Fibroblast of skin of abdomen (primary cell): ENCODE measurements around the gene GLI2.
A peak's percentile ranks its signal among the peaks of the same experiment; 100 is the strongest.

Source experiments
- DNase-seq: peaks from one replicate; pipeline ENCODE4 v3.0.0-alpha.2; 2013

Gene GLI2

DNA sequence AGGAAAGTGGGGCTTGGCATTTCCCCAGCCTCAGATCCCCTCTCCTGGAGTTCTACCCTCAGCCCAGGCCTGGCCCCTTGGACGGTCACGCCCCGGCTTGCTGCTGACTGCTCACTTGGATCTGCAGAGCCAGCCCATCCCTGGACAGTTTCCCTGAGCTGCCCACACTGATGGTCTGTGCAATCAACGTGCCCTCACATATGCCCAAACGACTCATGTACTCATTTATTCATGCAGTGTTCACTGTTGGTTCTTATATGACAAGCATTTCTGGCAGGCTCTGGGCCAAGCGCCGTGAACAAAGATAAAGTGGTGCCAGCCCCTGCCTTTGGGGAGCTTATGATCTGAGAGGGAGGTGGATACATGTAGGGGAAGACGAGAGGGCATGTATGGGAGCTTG is 20.3 kb upstream of the GLI2 start:
- DNase-seq: no peak

- no peak for DNase-seq
These were observed 19.7 kb upstream of the GLI2 start for GRCh38 chr2:120715941-120716340.

DNA sequence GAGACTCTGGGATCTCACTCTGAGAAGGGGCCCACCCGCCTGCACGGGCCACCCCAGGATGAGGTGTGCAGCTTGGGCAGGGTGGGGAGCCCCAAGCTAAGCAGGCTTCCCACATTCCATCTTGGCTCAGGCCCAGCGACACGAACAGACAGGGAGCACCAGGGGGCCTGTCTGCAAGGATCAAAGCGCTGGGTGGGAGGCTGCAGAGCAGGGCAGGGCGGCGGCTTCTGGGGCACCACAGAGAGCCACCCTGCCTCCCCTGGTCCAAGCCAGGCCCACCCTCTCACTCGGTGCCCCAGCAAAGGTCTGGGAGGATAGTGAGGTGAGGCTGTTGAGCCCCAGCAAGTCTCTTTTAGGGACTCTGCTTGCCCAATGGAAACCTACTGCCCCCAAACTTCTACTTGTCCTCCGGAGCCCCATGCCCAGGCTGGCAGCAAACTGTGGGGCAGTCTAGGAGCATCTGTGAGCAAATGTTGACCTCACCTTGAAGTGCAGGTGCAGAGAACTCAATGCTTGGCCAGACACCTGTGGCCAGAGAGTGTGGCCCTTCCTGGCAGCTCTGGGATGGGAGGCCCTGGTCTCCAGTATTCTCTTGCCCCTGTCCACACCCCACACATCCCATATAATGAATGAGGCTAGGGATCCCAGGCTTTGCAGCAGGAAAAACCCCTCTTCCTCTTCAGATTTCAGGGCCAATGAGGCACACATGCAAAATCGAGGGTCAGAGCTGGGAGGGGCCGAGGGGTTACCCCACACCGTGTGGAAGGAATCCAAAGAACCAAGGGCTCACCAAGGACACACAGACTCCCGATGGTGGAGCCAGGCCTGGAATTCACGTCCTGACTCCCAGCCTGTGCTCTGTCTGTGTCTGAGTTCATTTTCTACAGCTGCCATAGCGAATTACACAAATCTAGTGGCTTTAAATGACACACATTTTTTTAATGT is 18.8 kb upstream of the GLI2 start:
- no peak for DNase-seq

DNA sequence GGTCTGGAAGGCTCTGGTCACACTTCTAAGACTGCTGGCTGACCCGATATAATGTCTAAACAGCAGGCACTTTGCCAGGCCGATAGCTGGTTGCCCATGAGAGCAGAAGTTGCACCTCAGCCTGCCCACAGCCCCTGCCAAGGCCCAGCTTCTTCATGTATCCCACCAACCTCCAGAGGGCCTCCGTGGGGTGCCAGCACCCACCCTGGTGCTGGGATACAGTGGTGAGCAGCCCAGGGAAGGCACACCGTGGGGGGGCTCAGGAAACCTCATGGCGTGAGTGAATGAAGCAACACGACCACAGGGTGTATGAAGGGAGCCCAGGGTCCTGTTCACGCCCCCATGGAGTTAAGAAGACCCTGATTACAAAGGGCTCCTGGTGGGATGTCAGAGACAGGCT is 16.2 kb upstream of the GLI2 start:
- DNase-seq: no peak

DNA sequence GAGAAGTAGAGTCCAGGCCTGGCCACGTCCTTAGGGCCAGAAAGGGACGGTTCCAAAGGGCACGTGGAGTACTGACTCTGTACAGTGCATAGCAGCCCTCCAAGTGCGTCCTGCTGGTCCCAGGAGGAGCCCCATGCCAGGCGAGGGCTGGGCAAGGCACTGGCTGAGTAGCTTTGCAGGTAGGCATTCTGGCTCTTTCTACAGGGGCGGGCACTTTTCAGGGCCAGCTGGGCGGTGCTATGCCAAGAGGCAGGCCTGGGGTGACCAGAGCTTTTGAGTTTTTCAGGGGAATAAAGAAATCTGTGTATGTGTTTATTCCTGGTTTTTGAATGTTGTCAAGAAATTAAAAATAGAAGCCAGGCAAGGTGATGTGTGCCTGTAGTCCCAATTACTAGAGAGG is 15.4 kb upstream of the GLI2 start:
- no peak for DNase-seq

DNA sequence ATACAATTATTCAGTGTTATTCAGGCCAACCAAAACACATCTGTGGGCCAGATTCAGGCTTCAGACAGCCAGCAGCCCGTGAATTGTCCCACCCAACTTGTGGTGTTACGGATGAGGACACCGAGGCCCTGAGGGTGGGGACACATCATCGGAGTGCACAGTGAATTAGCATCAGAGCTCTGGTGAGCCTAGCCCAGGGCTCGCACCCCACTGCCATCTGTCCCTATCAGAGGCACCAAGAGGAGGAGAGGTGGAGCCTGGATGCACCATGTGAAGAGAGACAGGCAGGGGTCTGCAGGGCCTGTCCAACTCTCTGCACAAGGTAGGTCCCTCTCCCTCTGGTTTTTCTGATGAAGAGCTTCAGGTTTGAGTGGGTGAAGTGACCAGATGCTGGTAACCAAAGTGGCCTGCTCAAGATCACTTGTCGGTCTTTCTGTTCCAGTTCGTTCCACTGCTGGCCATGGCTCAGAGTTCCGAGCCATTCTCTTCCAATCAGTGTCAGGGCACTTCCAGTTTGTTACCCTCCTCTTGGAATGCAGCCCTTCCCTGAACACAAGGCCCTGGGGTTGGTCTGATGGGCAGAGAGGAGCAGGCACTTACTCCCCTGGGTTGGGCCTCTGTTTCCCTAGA is 14.8 kb upstream of the GLI2 start:
- DNase-seq: no peak

DNA sequence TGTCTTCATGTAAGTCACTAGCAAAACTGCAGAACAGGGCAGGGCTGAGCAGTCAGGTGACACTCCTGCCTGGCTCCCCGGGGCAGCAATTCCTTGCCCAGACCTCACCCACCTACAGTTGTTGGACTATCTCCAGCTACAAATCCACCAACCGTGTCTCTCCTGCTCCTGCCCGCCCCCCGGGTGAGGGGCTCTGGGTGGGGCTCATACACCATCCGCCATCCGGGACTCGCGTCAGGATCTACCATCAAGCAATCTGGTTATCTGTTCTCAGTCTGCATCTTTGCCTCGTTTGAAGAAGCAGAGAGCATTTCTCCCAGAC is 13.5 kb upstream of the GLI2 start:
- no peak for DNase-seq

GRCh38 chr2:120722568-120723421 is 12.9 kb upstream of the GLI2 start:
- DNase-seq: peak; percentile 69

DNA sequence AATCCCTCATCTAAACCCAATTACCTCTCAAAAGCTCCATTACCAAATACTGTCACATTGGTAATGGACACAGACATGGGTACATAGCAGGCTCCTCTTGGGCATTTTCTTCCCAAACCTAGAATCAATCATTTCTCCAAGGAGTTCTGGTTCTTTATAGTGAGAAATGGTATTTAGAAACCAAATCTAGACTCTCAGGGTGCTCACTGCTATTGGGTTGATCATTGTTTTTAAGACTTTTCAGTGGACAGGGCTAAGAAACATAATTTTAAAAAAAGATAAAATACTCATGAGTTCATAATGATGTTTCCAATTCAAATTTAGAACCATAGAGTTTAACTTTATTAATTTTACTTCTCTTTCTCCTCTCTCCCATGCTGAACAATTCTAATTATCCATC is 9.4 kb upstream of the GLI2 start:
- DNase-seq: no peak

DNA sequence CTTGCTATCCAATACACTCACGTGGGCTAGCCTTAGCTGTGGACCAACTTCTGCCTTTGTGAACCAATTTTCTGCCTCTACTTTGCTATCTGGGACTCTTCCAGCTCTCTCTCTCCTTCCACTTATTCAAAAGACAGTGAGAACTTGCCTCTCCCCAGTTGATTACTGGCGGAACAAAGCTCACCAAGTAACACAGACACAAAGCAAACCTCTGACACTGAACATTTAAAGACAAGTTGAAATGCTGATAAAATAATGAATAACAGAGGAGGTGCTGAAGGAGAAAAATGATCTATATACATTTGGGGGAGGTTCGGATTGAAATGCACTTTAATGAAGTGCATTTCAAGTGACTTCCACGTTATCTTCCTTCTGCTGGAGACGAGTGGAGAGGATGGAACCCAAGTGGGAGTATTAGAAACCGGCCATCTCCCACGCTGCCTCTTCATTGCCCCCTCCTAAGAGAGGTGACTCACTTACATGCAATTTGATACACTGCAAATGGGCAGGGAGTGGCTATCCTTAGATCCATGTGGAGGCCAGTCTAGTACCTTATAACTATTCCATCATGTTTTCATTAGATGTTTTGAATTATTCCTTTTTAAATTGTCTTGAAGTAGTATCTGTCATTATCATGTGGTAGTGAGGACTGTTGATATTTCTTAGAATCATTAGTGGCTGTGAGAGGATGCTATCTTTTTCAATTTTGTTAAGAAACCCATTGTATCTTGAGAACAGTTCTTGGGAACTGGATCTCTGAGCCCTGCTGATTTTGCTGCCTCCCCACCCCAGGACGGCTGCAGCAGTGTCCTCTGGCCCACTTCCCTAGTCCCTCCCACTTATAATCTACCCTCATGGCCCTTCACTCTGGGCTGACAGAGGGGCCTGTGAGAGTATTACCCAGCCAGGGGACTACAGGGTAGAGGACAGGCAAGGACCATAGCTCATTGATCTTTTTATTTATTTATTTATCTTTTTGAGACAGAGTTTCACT is 6.0 kb upstream of the GLI2 start:
- DNase-seq: peak; percentile 87

DNA sequence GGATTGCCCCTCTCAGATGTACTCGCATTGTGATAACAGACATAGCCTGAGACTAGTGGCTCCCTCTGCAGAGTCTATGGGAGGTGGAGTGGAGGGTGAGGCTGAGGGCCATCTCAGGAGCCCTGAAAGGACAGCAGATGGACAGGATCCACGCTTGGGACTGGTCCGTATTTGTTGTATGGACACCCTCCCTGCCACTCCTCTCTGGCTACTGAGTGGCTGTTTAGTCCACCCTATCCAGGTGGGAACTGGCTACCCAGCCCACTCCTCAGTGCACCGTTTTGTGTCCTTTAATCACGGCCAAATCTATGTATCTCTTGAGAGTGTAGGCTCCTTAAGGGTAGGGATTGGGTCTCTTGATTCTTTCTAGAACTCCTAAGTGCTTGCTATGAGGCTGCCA is 4.5 kb upstream of the GLI2 start:
- DNase-seq: no peak

- no peak for DNase-seq
These were observed 3.0 kb upstream of the GLI2 start for GRCh38 chr2:120732506-120733237.

DNA sequence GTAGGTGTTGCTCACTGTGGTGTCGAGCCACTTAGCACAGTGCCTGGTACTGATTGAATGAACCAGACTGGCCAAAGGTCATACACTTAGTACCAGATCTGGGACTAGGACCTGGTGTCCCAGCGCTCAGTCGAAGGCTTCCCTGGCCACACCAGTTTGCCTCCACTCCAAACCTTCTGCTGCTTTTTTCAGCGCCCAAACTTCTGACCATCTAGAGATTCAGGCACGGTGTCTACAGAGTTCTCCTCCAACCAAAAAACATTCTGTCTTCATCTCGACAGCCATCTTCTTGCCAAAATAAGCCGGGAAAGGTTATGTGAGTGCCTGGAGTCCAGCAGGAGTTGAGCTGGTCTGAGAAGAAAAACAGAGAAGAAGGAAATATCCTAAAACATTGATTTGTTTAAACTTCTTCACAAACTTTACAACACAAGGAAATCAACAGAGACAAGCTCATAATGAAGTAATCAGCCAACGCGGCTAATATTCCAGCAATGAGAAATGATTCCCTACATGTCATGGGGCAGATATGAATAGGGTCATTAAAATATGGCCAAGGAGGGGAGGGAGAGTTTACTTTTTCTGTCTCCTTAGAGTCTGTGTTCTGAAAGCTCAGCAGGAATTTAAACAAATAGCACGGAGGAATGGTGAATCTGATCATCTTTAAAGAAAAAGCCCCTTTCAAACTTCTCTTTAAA is 2.3 kb upstream of the GLI2 start:
- no peak for DNase-seq

DNA sequence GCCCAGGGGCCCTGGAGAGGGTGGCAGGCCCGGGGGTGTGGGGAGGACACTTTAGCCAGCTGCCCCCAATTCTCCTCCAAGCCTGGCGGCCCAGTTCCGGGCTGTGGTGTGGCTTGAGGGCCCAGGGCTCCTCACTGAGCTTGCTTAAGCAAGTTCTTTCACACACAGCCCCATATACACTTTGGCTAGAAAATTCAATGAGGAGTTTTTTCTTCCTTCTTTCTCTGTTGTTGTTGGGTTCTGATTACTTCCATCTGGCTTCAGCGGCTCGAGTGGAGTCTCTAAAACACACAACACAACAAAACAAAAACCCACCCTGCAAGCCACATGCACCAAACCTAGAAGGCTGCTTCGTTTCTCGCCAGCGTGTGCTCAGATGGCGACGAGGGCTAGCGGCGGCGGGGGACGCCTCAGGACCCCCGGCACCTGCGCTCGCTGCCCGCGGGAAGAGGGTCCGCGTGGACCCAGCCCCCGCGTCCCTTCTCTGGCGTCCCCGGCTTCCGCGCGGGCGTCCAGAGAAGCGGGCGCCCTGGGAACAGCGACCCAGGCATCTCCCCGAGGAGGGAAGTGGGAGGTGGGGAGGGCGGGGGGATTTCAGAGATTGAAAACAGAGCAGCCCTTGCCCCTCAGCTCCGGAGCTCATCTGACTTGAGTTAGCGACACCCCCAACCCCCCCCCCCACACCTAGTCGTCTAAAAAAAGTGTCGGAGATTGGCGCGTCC is 577 bp upstream of the GLI2 start:
- peak; percentile 37 for DNase-seq

DNA sequence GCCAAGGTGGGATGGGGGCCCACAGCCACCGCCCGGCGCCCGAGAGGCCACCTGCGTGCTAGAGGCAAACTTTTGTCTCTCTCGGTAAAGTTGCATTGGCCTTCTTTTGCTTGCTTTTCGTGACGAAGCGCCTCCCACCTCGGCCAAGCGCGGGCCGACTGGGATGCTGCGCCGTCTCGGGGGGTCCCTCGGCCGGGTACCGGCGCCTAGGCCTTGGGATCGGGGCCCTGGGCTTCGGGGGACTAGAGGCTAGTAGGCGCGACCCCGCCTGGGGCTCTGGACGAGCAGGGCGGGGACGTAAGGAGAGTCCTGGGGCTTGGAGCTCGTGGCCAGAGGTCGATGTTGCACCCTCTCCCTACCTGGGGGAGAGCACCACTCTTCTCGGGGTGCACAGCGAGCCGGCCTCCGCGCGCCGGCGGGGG is 545 bp downstream of the GLI2 start:
- DNase-seq: no peak

GRCh38 chr2:120736624-120737339 is 1.1 kb downstream of the GLI2 start:
- DNase-seq: peak; percentile 99

DNA sequence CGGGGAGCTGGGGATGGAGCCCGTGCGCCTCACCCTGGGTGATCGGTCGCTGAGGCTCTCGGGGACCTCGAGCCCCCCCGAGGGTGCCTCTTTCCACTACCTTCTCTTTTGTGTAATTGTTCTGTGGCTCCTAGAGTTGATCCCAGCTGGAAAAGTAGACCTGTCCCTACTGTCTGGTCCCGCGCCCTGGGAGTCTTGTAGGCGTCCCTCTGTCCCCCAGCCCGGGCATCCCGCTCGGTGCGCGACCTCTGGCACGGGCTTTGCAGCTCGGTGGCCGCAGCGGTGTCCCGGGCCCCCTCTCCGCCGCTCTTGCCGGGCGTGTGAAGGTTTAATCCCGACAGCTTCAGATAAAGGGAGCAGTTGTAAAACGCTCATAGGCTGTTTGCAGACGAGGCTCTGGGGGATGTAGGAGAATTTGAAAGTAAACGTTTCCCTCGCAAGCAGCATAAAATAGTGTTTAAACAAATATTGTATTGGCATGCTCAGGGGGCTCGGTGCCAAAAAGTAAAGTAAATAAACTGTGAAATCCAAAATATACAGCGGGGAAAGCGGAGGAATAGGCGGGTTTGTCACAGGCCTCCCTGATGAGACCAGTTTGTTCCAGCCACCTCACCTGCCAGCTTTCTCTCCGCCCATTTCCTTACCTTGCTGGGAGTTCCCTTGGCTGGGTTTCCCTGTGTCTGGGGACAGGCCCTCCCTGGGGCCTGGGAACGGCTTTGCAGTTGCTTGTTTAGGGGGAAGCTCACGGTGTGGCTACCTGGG is 1.9 kb downstream of the GLI2 start:
- peak; percentile 38 for DNase-seq

DNA sequence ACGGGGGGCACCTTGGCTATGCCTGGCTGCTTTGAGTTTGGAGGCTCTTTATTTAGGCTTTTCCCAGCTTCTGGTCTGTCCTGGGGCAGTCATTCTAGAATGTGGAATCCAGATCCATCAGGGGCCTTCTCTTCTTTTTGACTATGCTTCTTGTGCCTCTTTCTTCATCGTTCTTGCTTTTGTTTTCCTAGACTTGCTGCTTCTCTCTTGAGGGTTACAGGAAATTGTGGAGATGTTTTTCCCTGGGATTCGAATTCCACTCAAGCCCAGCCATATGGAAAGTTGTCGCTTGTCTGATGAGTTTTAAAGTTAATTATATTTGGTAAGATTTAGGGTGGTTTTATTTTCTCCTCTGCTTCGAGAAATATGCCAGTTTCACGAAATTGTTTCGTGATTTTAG is 2.4 kb downstream of the GLI2 start:
- DNase-seq: peak; percentile 49
